Mucosa of stomach (tissue), 1 donor: ENCODE data around the gene CHAD.

Source experiments
- H3K27me3 ChIP-seq: one replicate; pipeline ENCODE4 v1.7.0; 2013; ENCODE audit warnings: mild to moderate bottlenecking, low read length; ENCODE audit not compliant: control insufficient read depth, insufficient read depth
- H3K36me3 ChIP-seq: one replicate; pipeline ENCODE4 v1.7.0; 2013; ENCODE audit warnings: low read length; ENCODE audit not compliant: control insufficient read depth, insufficient read depth
- H3K4me1 ChIP-seq: one replicate; pipeline ENCODE4 v1.7.0; 2013; ENCODE audit warnings: mild to moderate bottlenecking, low read length; ENCODE audit not compliant: control insufficient read depth, insufficient read depth
- H3K4me3 ChIP-seq: one replicate; pipeline ENCODE4 v1.7.0; 2013; ENCODE audit warnings: low read length
- H3K9ac ChIP-seq: one replicate; pipeline ENCODE4 v1.7.0; 2013; ENCODE audit warnings: mild to moderate bottlenecking, low read length, moderate library complexity
- H3K9me3 ChIP-seq: one replicate; pipeline ENCODE4 v1.7.0; 2013; ENCODE audit warnings: mild to moderate bottlenecking, low read length, moderate library complexity; ENCODE audit not compliant: control insufficient read depth
- donor health status: Pancreatic carcinoma.

Gene CHAD

GRCh38 chr17:50469208-50469605, 527 bp upstream of the CHAD start:
- Histone ChIP-seq H3K4me3 (no peak overlapping the region), H3K27me3 (peaks cover 13% of the 10 kb centered on the region), H3K9ac (peak overlapping the region; percentile 17), H3K36me3 (no peaks in the 10 kb centered on the region), H3K9me3 (no peaks in the 10 kb centered on the region), H3K4me1 (peaks cover 31% of the 10 kb centered on the region)

- Histone ChIP-seq H3K36me3 (no peaks in the 10 kb centered on the region), H3K4me3 (no peak overlapping the region), H3K9me3 (no peaks in the 10 kb centered on the region), H3K9ac (no peak overlapping the region), H3K4me1 (peaks cover 25% of the 10 kb centered on the region), H3K27me3 (peaks cover 13% of the 10 kb centered on the region)
These were observed 801 bp downstream of the CHAD start for GRCh38 chr17:50467855-50468303.

- H3K4me3 ChIP-seq, result no peak overlapping the region
- H3K4me1 ChIP-seq, result peaks cover 25% of the 10 kb centered on the region
- peaks cover 13% of the 10 kb centered on the region for H3K27me3 ChIP-seq
- H3K36me3 ChIP-seq, result no peaks in the 10 kb centered on the region
- H3K9me3 ChIP-seq, result no peaks in the 10 kb centered on the region
- peak overlapping the region; percentile 56 for H3K9ac ChIP-seq
These were observed 1.4 kb downstream of the CHAD start for GRCh38 chr17:50467114-50467854.

- peaks cover 25% of the 10 kb centered on the region for H3K4me1 ChIP-seq
- no peaks in the 10 kb centered on the region for H3K36me3 ChIP-seq
- peaks cover 13% of the 10 kb centered on the region for H3K27me3 ChIP-seq
- H3K4me3 ChIP-seq, result no peak overlapping the region
- H3K9me3 ChIP-seq, result no peaks in the 10 kb centered on the region
- H3K9ac ChIP-seq, result peak overlapping the region; percentile 56
These were observed 2.1 kb downstream of the CHAD start for GRCh38 chr17:50466371-50467113.

GRCh38 chr17:50465635-50466034, 3.0 kb downstream of the CHAD start:
- Histone ChIP-seq H3K36me3 (peaks cover 3% of the 10 kb centered on the region), H3K9ac (no peak overlapping the region), H3K4me1 (peaks cover 25% of the 10 kb centered on the region), H3K27me3 (peaks cover 13% of the 10 kb centered on the region), H3K4me3 (no peak overlapping the region), H3K9me3 (no peaks in the 10 kb centered on the region)

GRCh38 chr17:50465171-50465570, 3.5 kb downstream of the CHAD start:
- Histone ChIP-seq H3K27me3 (peaks cover 13% of the 10 kb centered on the region), H3K4me3 (no peak overlapping the region), H3K9me3 (no peaks in the 10 kb centered on the region), H3K4me1 (peaks cover 25% of the 10 kb centered on the region), H3K9ac (no peak overlapping the region), H3K36me3 (peaks cover 6% of the 10 kb centered on the region)

GRCh38 chr17:50464736-50465135, 3.9 kb downstream of the CHAD start:
- Histone ChIP-seq H3K27me3 (peaks cover 13% of the 10 kb centered on the region), H3K36me3 (peaks cover 6% of the 10 kb centered on the region), H3K9ac (no peak overlapping the region), H3K4me1 (peaks cover 25% of the 10 kb centered on the region), H3K4me3 (no peak overlapping the region), H3K9me3 (no peaks in the 10 kb centered on the region)

GRCh38 chr17:50464121-50464520, 4.6 kb downstream of the CHAD start:
- Histone ChIP-seq H3K4me1 (peaks cover 25% of the 10 kb centered on the region), H3K9ac (no peak overlapping the region), H3K27me3 (peaks cover 13% of the 10 kb centered on the region), H3K4me3 (no peak overlapping the region), H3K36me3 (peaks cover 6% of the 10 kb centered on the region), H3K9me3 (no peaks in the 10 kb centered on the region)

- Histone ChIP-seq H3K4me1 (peaks cover 32% of the 10 kb centered on the region), H3K4me3 (no peak overlapping the region), H3K27me3 (peaks cover 2% of the 10 kb centered on the region), H3K9ac (no peak overlapping the region), H3K9me3 (no peaks in the 10 kb centered on the region), H3K36me3 (peaks cover 6% of the 10 kb centered on the region)
These were observed 6.2 kb downstream of the CHAD start for GRCh38 chr17:50462446-50462845.

GRCh38 chr17:50461550-50462132, 7.0 kb downstream of the CHAD start:
- Histone ChIP-seq H3K4me1 (peaks cover 24% of the 10 kb centered on the region), H3K9me3 (no peaks in the 10 kb centered on the region), H3K36me3 (peaks cover 11% of the 10 kb centered on the region), H3K27me3 (no peaks in the 10 kb centered on the region), H3K4me3 (no peak overlapping the region), H3K9ac (no peak overlapping the region)

GRCh38 chr17:50460831-50461526, 7.7 kb downstream of the CHAD start:
- H3K4me3 ChIP-seq, result no peak overlapping the region
- peaks cover 20% of the 10 kb centered on the region for H3K4me1 ChIP-seq
- H3K36me3 ChIP-seq, result peaks cover 11% of the 10 kb centered on the region
- no peak overlapping the region for H3K9ac ChIP-seq
- no peaks in the 10 kb centered on the region for H3K27me3 ChIP-seq
- H3K9me3 ChIP-seq, result no peaks in the 10 kb centered on the region
